HG02884 (cell line): ENCODE data around the gene NOL9.
"Not testable (repeated sequence)": the region's sequence is repeated elsewhere in the genome, so short reads cannot be mapped to it uniquely, and the experiment has no call there.

ENCODE experiments used
- ATAC-seq: cut with Tn5 transposase; IDR thresholded peaks from one replicate; pipeline ENCODE4 v1.9.1; 2021; ENCODE audit warnings: mild to moderate bottlenecking, moderate library complexity; ENCODE audit not compliant: unreplicated experiment

Gene NOL9

GRCh38 chr1:6506210-6507036 lies 47.9 kb downstream of the NOL9 start:
- ATAC-seq, result no peak

- ATAC-seq, result no peak
Measured at GRCh38 chr1:6505367-6506209, 48.7 kb downstream of the NOL9 start.

GRCh38 chr1:6504887-6505286 lies 49.4 kb downstream of the NOL9 start:
- ATAC-seq, result no peak

- no peak for ATAC-seq
Measured at GRCh38 chr1:6503884-6504602, 50.3 kb downstream of the NOL9 start.

- ATAC-seq, result no peak
Measured at GRCh38 chr1:6502000-6502891, 52.1 kb downstream of the NOL9 start.

DNA sequence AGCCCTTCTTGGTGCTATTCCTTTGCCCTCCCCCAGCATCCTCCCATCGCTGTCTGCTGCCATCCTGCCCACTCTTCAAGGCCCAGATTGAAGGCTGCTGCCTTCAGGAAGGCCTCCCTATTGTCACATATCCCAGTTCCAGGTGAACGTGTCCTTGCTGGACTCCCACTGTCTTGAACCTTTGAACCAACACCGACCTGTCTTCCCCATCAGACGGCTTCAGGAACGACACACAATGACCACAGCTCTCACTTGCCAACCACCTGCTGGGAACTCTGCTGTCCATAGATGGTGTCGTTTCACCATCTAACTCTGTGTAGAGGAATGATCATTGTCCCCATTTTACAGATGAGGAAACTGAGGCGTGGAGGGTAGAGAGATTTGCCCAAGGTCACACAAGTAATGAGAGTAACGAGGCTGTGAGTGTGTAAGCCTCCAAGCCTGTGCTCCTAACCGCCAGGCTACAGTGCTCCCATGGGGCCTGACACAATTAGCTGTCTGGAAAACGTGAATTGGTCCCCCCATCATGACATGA lies 53.0 kb downstream of the NOL9 start:
- no peak for ATAC-seq

- ATAC-seq, result no peak
Measured at GRCh38 chr1:6500544-6501278, 53.6 kb downstream of the NOL9 start.

GRCh38 chr1:6499296-6499695 lies 55.0 kb downstream of the NOL9 start:
- no peak for ATAC-seq

- no peak for ATAC-seq
Measured at GRCh38 chr1:6498576-6499111, 55.7 kb downstream of the NOL9 start.

GRCh38 chr1:6497867-6498575 lies 56.3 kb downstream of the NOL9 start:
- no peak for ATAC-seq

- no peak for ATAC-seq
Measured at GRCh38 chr1:6497215-6497866, 57.0 kb downstream of the NOL9 start.

DNA sequence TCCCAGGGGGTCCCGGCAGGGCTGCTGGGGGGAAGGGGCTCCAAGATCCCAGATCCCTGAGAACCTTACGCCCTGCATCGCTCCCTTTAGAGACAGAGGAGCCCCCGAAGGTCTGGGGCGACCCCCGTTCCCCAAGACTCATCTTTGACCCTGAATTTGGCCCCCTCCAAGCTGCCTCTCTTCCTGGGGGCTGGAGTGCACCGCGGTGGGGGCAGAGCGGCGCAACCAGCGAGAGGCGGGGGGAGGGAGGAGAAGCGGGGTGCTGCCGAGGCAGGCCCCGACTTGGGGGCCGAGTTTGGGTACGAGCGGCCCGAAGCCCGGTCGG lies 57.5 kb downstream of the NOL9 start:
- no peak for ATAC-seq

DNA sequence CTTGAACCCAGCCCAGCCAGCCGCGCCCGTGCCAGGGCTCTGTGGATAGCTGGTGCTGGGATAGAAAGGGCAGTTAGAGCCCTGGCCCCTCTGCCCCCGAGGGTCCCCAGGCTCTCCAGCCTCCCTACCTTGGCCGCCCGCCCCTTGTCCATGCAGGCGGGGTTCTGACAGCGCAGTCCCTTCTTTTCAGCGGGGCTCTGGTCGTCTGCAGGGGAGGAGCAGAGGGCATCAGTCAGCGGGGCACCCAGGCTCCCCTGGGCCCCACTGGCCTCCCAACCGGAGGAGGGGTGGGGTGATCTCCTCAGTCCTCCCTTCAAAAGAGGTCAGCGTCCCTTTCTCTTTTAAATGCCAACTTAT lies 58.0 kb downstream of the NOL9 start:
- ATAC-seq, result no peak

- no peak for ATAC-seq
Measured at GRCh38 chr1:6495540-6496364, 58.6 kb downstream of the NOL9 start.

- ATAC-seq, result no peak
Measured at GRCh38 chr1:6495041-6495441, 59.3 kb downstream of the NOL9 start.

- ATAC-seq, result no peak
Measured at GRCh38 chr1:6494627-6495026, 59.7 kb downstream of the NOL9 start.

DNA sequence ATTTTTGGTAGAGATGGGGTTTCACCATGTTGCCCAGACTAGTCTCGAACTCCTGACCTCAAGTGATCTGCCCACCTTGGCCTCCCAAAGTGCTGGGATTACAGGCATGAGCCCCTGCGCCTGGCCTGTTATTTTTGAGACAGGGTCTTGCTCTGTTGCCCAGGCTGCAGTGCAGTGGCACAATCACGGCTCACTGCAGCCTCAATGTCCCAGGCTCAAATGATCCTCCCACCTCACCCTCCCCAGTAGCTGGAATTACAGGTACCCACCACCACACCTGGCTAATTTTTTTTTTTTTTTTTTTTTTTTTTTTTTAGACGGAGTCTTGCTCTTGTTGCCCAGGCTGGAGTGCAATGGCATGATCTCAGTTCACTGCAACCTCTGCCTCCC lies 60.5 kb downstream of the NOL9 start:
- not testable (repeated sequence) for ATAC-seq
